Glomerular visceral epithelial cell (primary cell): ENCODE measurements around the gene LRIG2.
"Not testable (repeated sequence)": the region's sequence is repeated elsewhere in the genome, so short reads cannot be mapped to it uniquely, and the experiment has no call there.

Source experiments
- DNase-seq: peaks from one replicate; pipeline ENCODE4 v3.0.0-alpha.2; 2016; ENCODE audit errors: extremely low spot score

Gene LRIG2

DNA sequence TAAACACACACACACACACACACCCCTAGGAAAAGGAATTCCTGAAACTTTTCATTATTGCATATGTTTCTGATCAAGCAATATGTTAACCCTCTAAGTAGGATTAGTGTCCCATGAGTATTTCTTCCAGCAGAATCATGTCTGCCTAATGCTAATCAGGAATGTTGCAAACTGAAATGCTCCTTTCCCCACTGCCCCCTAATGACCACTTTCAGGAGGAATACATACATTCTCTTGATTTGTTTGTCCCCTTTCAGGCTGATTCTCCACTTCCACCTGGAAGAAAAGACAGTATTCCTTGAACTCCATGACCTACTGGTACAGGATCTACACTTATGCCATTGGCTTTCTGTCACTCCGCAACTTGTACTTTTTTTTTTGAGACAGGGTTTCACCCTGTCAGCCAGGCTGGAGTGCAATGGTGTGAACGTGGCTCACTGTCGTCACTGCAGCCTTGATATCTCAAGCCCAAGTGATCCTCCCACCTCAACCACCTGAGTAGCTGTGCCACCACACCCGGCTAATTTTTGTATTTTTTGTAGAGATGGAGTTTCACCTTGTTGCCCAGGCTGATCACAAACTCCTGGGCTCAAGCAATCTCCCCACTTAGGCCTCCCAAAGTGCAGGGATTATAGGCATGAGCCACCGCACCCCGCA lies 56.7 kb downstream of the LRIG2 start:
- no peak for DNase-seq

DNA sequence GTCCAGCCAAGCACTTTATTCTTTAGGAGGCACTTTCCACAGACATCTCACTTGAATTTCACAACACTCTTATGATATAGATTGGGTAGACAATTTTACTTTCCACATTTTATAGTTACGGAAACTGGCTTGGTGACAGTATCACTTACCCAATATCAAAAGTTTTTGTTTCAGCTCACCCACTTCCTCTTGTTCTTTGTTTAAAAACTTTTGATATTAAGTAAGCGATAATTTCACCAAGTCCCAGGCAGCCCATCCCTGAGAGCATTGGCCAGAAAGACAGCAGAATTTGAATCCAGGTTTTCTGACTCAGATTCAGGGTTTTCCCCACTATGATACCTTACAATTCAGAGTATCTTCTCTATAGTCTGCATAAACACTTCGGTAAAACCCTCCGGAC lies 60.0 kb downstream of the LRIG2 start:
- no peak for DNase-seq

DNA sequence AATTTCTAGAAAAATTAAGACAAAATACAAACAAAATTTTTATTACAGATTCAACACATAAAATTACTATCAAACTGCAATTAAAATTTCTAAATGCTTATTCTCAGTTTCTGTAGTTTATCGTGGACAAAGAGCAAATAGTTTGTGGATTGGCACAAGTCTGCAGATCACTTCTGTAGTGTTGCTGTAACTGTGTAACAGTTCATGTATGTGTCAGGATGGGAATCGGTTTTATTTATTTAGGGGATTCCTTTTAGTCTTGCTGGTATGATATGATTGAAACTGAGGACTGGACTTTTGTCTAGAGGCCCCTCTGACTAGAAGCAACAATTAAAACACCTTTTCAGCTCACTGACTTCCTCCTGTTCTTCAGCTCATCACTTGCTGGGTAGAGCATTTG lies 60.8 kb downstream of the LRIG2 start:
- no peak for DNase-seq

DNA sequence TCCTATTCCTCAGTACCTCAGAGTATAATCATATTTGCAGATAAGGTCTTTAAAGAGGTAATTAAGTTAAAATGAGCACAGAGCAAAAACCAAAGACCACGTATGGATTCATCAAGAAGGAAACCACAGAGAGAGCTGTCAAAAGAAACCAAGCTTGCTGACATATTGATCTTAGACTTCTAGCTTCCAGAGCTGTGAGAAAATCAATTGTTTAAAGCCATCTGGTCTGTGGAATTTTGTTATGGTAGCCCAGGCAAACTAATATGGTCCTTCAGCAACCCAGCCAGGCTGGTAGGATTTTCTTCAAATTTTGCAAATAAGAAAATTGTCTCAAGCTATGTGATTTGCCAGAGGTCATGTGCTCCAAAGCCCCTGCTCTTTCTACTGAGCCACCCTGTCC lies 62.5 kb downstream of the LRIG2 start:
- no peak for DNase-seq

DNA sequence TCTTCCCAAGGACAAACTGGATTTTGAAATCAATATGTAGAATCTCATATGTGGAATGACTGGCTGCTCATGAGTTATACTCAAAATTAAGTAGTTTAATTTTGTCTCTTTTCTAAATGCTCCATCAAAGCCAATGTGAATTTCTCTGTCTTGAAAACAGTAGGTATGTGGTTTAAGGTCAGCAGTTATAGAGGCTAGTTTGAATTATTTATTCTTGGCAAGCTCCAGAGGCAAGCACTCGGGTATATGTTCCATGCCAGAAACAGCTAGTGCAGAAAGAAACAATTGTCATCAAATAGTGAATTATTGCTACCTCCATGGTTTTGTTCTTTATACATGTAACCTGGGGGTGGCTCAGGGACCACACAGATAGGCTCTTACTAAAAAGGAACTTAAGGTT lies 63.5 kb downstream of the LRIG2 start:
- no peak for DNase-seq

DNA sequence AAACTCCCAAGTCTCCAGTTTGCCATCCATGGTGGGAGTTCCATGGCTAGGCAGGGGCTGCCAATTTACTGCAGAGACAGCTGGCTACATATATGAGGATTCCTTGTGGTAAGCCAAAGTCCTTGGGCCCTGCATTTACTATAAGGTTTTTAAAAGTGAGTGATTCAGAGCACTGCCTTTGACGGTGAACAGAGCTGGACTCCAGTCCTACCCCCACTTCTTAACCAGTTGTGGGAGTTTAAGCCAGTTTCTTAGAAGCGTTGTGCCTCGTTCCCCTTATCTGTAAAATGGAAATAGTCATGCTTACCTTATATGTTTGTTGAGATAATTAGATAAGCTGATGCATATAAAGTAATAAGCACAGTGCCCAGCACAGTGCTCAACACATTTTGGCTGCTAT lies 64.6 kb downstream of the LRIG2 start:
- no peak for DNase-seq

DNA sequence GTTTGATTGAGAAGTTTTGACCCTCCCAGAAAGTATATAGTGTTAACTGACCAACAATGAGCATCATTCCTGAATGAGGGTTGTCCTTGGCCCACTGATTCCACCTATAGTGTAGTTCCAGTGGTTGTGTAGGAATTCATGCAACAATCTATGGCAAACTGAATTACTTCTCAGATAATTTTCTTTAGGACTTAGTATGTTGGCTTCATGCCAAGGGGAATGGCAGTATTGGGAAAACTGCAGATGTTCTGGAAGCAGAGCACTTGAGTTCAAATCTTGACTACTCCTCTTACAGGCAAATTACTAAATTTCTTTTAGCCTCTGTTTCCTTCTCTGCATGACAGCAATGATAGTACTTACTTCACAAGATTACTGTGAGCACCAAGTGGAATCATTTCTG lies 65.8 kb downstream of the LRIG2 start:
- no peak for DNase-seq

DNA sequence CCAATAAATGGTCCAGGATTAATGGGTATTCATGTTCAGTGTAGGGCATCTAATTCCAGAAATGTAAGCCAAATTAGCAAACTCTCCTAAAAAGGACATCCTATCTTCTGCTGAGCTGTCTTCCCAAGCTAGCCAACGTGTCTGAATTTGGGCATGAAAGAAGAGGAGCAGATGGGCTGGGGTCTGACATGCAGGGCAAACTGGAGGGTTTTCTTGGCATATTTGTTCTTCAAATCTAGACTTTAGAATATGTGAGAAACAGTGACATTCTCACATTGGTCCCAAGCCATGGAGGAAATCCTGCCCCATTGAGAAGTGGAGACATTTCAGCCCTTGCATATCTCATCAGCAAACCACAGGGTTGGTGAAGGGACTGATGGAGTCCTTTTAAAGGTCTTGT lies 67.2 kb downstream of the LRIG2 start:
- no peak for DNase-seq

DNA sequence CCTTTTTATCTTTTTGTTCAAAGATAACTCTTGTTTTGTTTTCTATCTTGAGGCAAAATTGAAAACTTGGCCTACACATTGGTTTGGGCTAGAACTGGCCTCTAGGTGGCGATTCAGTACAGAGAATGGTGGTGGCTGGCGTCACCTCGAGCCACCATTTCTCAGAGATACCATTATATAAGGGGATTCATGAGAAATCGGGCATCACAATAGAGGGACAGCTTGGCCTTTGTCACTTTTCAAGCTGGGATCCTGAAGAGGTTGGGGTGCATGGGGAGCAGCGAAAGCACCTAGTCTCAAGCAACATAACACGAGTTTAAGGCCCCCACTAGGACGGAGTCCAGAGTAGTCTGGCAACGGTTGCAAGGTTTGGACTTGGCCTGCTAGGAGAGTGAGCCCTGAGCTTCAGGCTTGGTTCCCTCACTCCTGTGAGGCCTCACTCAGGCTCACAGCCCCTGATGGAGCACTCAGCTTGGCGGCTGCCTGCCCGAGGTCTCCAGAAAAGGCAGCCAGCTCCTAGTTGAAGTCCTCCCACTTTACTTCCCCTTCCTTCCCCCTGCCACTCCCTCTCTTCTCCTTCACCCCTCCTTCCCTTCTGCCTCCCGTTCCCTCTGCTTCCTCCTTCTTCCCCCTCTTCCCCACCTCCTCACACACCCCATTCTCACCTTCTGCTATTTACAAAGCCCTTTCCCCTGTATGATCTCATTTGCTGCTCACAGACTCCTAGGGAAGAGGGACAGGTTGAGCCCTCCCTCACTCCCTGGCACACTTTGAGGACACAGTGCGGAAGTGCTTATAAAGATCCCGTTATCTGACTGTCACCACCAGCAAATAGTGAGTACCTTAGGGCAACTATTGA lies 67.8 kb downstream of the LRIG2 start:
- peak; percentile 58 for DNase-seq

DNA sequence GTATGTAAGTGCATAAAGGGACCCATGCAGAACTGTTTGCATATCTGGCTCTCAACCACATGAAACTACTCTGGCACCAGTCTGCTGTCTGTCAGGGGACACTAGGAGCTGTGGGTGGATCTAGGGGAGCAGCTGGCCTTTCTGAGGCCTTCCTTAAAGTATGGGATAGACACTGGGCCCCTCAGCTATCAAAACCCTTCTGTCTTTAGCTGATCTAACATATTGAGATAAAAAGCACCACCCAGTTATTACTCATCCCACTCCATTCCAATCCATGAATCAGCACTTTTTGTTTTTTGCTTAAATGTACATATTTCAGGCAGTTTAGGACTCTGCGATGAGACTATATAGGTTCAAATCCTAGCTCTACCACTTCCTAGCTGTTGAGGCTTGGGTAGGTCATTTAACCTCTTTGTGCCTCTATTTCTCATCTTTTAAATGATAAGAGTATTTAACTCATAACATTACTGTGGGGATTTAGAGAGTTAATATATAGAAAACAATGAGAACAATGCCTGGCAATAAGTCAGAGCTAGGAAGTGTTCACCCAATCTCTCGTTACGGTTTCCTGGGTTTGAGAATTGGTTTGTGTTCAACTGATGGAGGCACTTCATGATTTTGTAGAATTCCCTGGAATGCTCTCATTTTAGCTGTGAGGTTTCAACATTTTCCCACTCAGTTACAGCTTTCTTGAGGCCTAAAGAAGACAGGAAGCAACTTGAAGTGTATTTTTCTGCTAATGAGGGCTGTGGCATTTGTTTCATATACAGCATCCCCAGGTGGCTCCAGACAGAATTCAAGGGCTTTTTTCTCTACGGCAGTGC lies 68.9 kb downstream of the LRIG2 start:
- DNase-seq = no peak

DNA sequence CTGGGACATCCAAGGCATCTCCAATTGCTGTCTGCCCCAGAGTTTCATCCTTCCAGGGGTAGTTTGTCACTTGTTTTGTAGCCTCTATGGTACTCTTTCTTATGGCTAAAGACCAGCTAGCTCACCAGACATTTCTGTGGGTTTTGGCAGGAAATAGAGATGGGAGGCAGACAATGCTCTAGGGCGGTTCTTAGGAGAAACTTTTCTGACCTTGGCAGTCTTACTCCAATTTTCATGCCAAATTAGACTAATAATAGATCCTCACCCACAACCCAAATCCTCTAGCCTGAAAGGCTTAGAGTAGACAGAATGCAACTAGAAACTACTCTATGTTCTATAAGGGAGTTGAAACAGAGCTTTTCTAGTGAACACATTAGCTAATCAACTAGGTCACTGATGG lies 69.8 kb downstream of the LRIG2 start:
- no peak for DNase-seq

DNA sequence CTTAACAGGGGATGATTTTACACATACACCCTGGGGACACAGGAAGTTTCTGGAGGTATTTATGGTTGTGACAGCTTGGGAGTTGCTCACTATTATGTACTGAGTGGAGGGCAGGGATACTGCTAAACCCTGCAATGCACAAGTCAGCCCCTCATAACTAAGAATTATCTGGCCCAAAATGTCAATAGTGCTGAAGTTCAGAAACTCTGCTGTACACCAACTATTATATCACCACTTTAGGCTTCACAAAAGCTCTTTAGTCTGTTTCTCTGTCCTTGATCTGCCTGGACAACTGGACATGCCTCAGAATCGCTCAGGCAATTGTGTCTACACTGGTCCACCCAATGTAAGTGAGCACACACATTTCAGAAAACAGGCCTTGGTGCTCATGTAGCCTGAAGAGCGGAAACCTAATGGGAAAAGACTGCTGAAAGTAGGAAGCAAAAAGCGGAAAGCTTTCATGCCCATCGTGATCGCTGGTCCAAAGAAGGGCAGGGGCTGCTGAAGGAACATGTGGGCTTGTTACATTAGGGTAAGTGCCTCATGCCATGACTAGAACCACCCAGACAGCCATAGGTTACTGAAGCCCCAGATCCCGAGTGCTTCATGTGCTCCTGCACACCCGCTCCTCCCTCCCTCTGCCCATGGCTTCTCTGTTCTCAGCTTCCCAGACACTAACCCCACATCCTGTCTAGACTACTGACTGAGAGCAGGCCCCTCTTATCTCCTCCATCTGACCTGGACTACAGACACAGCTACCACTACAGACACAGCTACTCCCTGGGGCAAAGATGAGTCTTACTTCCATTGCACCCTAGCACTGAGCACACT lies 73.5 kb downstream of the LRIG2 start:
- no peak for DNase-seq

DNA sequence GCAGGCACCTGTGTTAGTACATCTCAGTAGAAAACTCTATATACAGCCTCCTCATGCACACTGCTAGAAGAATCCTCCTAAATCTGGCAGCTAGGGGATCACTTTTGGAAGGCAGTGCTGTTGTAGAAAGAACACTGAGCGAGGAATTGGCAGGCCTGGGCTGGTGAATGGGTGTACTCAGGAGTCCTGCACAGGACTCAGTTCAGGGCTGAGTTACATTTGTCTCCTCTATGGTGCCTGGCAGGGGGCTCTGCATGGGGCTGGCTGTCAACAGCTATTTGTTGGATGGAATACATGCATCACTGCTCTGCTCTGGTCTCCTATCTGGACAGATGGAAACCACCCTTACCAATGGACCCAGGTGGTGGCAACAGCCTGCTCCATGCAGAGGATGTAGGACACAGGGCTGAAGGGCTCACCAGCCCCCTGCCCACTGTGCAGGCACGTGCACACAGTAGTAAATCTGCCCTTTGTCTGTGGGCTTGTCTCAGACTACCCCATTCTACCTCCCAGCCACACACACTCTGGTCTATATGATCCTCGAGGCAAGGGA lies 74.2 kb downstream of the LRIG2 start:
- no peak for DNase-seq

DNA sequence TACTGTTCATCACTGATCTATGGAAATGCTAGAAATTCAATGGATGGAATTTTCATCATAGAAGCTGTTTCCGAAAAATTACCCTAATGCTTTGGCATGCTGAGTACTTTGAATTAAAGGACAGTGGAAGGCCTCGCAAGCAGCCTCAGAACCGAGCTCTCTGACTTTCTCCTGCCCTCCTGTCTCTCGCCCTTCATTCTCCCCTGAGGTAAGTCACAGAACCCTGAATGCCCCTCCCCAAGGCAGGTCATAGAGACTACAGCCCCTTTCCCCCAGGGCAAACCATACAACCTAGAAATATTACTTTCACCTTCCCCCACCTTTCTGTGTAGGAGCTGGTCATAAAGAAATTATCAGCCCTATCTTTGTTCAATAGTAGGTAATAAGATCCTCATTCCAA lies 74.8 kb downstream of the LRIG2 start:
- DNase-seq = no peak

DNA sequence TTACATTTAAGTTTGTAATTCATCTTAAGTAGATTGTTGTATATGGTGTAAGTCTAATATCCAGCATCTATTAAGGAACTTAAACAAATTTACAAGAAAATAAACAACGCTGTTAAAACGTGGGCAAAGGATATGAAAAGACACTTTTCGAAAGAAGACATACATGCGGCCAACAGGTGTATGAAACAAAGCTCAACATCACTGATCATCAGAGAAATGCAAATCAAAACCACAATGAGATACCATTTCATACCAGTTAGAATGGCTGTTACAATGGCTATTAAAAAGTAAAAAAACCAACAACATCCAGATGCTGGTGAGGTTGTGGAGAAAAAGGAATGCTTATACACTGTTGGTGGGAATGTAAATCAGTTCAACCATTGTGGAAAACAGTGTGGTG lies 77.5 kb downstream of the LRIG2 start:
- not testable (repeated sequence) for DNase-seq

DNA sequence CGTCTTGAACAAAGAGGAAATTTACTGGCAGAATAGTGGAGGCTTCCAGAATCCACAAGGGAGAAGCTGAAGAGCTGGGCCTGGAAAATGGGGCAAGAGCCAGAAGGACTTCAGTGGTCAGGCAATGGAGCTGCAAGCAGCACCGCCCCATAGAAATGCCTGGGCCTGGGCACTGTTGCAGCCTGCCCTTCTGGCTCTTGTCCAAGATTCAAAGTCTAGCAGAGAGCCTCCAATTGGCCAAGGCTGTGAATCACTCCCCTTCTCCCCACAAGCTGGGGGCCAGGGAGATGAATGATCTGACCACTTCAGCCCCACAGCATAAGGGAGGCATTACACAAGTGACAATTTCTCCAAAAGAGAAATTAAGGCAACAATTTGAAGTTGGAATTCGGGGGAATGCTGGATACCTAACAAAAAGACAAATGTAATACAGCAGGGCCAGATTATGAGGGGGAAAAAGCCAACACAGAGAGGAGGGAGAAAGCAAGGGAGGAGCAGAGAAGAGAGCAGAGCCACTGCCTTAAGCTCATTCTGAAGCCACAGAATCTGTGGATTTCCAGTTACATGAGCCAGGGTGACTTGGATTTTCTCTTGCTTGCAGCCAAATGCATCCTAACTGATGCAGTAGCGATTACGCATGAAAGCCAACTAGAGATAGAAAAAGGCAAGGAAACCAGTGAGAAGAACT lies 80.3 kb downstream of the LRIG2 start:
- DNase-seq = no peak

DNA sequence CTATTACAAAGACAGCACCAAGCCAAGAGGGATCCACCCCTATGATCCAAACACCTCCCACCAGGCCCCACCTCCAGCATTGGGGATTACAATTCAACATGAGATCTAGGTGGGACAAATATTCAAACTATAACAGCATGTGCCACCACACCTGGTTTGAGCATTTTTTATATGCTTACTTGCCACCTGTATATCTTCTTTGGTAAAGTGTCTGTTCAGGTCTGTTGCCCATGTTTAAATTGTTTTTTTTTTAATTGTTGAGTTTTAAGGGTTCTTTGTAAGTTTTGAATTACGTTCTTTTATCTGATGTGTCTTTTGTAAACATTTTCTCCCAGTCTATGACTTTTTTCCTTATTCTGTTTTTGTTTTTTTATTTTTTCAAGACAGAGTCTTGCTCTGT lies 83.4 kb downstream of the LRIG2 start:
- no peak for DNase-seq

DNA sequence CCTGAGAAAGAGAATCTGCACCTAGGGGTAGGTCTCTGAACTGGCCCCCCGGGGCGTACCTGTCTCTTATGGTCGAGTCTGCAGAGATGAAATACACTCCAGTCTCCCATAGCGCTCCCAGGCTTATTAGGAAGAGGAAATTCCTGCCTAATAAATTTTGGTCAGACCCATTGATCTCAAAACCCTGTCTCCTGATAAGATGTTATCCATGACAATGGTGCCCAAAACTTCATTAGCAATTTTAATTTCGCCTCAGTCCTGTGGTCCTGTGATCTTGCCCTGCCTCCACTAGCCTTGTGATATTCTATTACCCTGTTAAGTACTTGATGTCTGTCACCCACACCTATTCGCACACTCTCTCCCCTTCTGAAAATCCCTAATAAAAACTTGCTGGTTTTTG lies 85.7 kb downstream of the LRIG2 start:
- not testable (repeated sequence) for DNase-seq

DNA sequence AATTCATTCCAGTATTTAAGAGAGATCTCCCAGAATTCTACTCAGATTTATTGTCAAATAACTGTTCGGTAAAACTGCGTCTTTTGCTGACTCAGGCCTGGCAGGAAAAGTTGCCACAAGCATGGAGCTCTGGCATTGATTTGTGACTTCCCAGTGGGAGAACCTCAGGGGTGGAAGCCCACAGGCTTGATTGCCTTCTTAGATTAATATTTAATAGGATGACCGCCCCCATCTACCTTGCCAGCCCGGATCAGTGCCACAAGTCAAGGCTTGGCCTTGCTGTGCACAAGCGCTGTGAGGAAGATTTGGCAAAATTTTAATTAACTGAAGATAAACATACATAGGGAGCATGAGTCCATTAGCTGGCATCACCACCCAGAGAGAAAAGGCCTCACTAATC lies 93.5 kb downstream of the LRIG2 start:
- DNase-seq = no peak

DNA sequence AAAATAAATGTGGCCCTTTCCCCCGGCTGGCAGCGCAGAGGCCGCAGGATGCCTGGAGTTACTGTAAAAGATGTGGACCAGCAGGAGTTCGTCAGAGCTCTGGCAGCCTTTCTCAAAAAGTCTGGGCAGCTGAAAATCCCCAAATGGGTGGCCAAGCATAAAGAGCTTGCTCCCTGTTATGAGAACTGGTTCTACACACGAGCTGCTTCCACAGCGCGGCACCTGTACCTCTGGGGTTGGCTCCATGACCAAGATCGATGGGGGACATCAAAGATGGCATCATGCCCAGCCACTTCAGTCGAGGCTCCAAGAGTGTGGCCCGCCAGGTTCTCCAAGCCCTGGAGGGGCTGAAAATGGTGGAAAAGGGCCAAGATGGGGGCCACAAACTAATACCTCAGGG lies 95.9 kb downstream of the LRIG2 start:
- DNase-seq = no peak

DNA sequence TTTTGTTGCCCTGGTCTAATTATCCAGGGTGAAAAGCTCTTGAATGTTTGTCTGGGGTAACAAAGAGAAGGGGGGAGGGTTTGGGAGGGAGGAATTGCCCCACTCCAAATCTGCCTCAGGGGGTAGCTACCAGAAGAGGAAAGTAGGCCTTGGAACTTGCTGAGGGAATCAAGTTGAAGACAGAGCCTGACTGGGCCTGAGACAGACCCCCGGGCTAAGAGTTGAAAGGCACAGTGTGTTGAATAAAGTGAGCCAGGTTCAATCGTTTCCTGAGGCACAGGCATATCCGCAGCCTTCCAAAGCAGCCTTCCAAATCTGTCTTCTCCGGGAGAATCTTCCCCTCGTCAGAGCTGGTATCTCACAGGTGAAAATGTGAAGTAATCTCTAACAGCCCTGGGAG lies 96.6 kb downstream of the LRIG2 start:
- no peak for DNase-seq
